Trophoblast cell (in vitro differentiated cells and primary cell): ENCODE measurements around the gene TBC1D22A.

Experiments used
- DNase-seq, 2 donors: peaks; one replicate each; pipeline ENCODE4 v3.0.0-alpha.2; 2016
- H2AFZ ChIP-seq: 2 replicates; pipeline ENCODE4 v1.6.1; 2013; ENCODE audit warnings: low read length, moderate library complexity, mild to moderate bottlenecking; ENCODE audit not compliant: insufficient read depth, poor library complexity
- H2AK5ac ChIP-seq: 2 replicates; pipeline ENCODE4 v1.6.1; 2013; ENCODE audit warnings: mild to moderate bottlenecking, low read length
- H2BK120ac ChIP-seq: 2 replicates; pipeline ENCODE4 v1.6.1; 2013; ENCODE audit warnings: low read length, mild to moderate bottlenecking, moderate library complexity; ENCODE audit not compliant: insufficient read depth, poor library complexity
- H2BK12ac ChIP-seq: 2 replicates; pipeline ENCODE4 v1.6.1; 2013; ENCODE audit warnings: mild to moderate bottlenecking, low read length, moderate library complexity
- H2BK5ac ChIP-seq: 2 replicates; pipeline ENCODE4 v1.6.1; 2013; ENCODE audit warnings: low read length, low read depth, moderate library complexity, mild to moderate bottlenecking; ENCODE audit not compliant: poor library complexity
- H3K14ac ChIP-seq: 2 replicates; pipeline ENCODE4 v1.6.1; 2013; ENCODE audit warnings: mild to moderate bottlenecking, low read length
- H3K18ac ChIP-seq: 2 replicates; pipeline ENCODE4 v1.6.1; 2013; ENCODE audit warnings: mild to moderate bottlenecking, low read length
- H3K23ac ChIP-seq: 2 replicates; pipeline ENCODE4 v1.6.1; 2013; ENCODE audit warnings: low read length
- H3K27ac ChIP-seq: 2 replicates; pipeline ENCODE4 v1.5.1; 2013; ENCODE audit warnings: low read depth, mild to moderate bottlenecking, inconsistent platforms, low read length, moderate library complexity
- H3K27me3 ChIP-seq: 2 replicates; pipeline ENCODE4 v1.6.1; 2013; ENCODE audit warnings: inconsistent platforms, mild to moderate bottlenecking, low read length, moderate library complexity; ENCODE audit not compliant: insufficient read depth
- H3K36me3 ChIP-seq, 2 experiments: 1 replicate in 1 of 2; 2 replicates in 1 of 2; pipeline ENCODE4 v1.6.1; 2013; ENCODE audit warnings: low read length in 2 of 2, mild to moderate bottlenecking in 2 of 2, moderate library complexity in 1 of 2; ENCODE audit not compliant: insufficient read depth in 2 of 2, control insufficient read depth in 1 of 2
- H3K4ac ChIP-seq: 2 replicates; pipeline ENCODE4 v1.6.1; 2013; ENCODE audit warnings: low read depth, mild to moderate bottlenecking, low read length, moderate library complexity
- H3K4me1 ChIP-seq, 2 experiments: 1 replicate in 1 of 2; 2 replicates in 1 of 2; pipeline ENCODE4 v1.6.1; 2013; ENCODE audit warnings: low read length in 2 of 2, mild to moderate bottlenecking in 2 of 2, moderate library complexity in 1 of 2; ENCODE audit not compliant: insufficient read depth in 2 of 2, control insufficient read depth in 1 of 2
- H3K4me2 ChIP-seq: 2 replicates; pipeline ENCODE4 v1.6.1; 2013; ENCODE audit warnings: inconsistent platforms, mild to moderate bottlenecking, low read length, moderate library complexity
- H3K4me3 ChIP-seq: 2 replicates; pipeline ENCODE4 v1.5.1; 2013; ENCODE audit warnings: mild to moderate bottlenecking, low read depth, low read length, inconsistent platforms
- H3K79me1 ChIP-seq: one replicate; pipeline ENCODE4 v1.6.1; 2013; ENCODE audit warnings: low read length
- H3K79me2 ChIP-seq: 2 replicates; pipeline ENCODE4 v1.6.1; 2013; ENCODE audit warnings: low read length, mild to moderate bottlenecking; ENCODE audit not compliant: control insufficient read depth, insufficient read depth, poor library complexity
- H3K9ac ChIP-seq: 2 replicates; pipeline ENCODE4 v1.6.1; 2013; ENCODE audit warnings: mild to moderate bottlenecking, low read length
- H3K9me3 ChIP-seq: 2 replicates; pipeline ENCODE4 v1.6.1; 2013; ENCODE audit warnings: low read depth, mild to moderate bottlenecking, control low read depth, inconsistent platforms, low read length; ENCODE audit not compliant: insufficient read depth
- H4K12ac ChIP-seq: 2 replicates; pipeline ENCODE4 v1.6.1; 2013; ENCODE audit warnings: low read depth, mild to moderate bottlenecking, low read length, moderate library complexity
- H4K8ac ChIP-seq: 2 replicates; pipeline ENCODE4 v1.6.1; 2013; ENCODE audit warnings: low read depth, mild to moderate bottlenecking, low read length, moderate library complexity
- H4K91ac ChIP-seq: one replicate; pipeline ENCODE4 v1.6.1; 2013; ENCODE audit warnings: low read depth, mild to moderate bottlenecking, low read length, moderate library complexity
- WGBS: extraction: QIAGEN DNeasy Blood & Tissue Kit; methylation state at CpG from one replicate; pipeline ENCODE4 v1.1.7; 2013; ENCODE audit warnings: missing lambda C conversion rate; ENCODE audit not compliant: insufficient read length, insufficient coverage; ENCODE audit errors: extremely low coverage; 5-methylcytosine and 5-hydroxymethylcytosine counted together

Gene TBC1D22A

DNA sequence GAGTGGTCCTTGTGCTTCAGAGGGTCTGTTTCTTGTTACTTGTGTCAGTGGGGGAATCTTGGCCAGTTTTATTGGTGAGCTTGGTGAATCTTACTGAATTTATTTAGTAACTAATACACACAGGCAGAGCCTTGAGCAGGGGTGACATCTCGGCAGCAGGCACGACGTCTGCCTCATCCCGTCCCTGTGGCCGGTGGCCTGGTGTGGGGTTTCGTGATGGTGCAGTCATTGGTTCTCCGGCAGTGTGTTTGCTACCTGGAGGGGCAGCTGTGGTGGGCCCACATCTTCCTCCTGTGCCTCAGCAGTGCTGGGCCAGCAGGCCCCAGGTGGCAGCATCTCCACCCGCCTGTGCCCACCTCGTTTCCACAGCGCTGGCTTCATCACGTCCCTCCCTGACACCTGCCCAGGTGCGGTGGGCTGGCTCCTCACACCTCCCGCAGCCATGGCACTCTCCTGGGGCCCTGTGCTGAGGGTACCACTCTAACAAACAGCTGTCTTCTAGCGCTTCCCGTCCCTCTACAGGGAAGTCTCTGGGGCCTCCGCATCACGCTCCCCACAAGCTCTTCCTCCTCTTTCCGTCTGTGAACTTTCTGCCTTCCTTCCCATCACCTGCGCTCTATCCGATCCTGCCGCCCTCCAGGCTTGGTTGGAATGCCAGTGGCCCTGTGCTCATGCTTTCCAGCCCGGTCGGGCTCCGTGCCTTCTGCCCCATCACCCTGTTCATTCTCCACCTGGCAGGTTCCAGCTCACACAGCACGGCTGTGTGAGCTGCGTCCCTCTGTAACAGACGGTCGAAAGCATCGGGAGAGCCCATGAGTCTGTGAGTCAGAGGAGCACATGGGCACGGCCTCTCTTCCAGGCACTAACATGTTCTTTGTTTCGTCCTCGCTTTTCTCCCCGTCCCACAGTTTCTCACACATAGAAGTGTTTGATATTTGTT lies 203.4 kb downstream of the TBC1D22A start:
- Histone ChIP-seq H2BK12ac (no peak overlapping the region), H2BK120ac (no peak overlapping the region), H4K8ac (no peak overlapping the region), H3K36me3 (no peaks in the 10 kb centered on the region), H3K27me3 (no peaks in the 10 kb centered on the region), H3K27ac (no peak overlapping the region), H3K4ac (no peak overlapping the region), H3K9ac (no peak overlapping the region), H2AK5ac (no peak overlapping the region), H4K91ac (no peak overlapping the region), H3K79me1 (no peaks in the 10 kb centered on the region), H3K4me1 (no peaks in the 10 kb centered on the region), H3K4me3 (no peak overlapping the region), H3K79me2 (no peaks in the 10 kb centered on the region), H2AFZ (no peak overlapping the region), H3K18ac (no peak overlapping the region), H2BK5ac (no peak overlapping the region), H3K14ac (no peak overlapping the region), H3K9me3 (no peaks in the 10 kb centered on the region), H3K4me2 (no peak overlapping the region), H3K23ac (no peak overlapping the region), H4K12ac (no peak overlapping the region)
- no CpG with 5 or more reads among the region's 33 CpGs for WGBS
- DNase-seq, result no peak

DNA sequence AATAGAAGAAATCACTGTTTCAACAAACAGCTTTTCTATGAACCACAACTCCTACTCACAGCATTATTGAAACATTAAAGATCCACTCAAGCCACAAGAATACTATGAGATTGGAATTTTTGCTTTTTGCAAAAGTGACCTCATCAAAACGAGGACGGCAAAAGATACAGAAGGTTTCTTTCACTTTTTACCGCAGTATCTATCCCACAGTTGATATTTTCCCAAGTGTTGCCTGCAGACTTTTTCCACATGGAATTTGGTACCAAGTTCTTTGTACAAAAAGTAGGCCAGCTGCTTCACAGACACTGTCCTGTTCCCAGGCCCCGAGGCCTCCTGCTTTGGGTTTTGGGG lies 204.0 kb downstream of the TBC1D22A start:
- no peak overlapping the region for H2AK5ac ChIP-seq
- no peaks in the 10 kb centered on the region for H3K9me3 ChIP-seq
- H3K4me3 ChIP-seq, result no peak overlapping the region
- no peak overlapping the region for H2BK5ac ChIP-seq
- H3K27ac ChIP-seq, result no peak overlapping the region
- WGBS, result no CpG with 5 or more reads among the region's 4 CpGs
- H3K18ac ChIP-seq, result no peak overlapping the region
- H3K9ac ChIP-seq, result no peak overlapping the region
- no peak overlapping the region for H2BK120ac ChIP-seq
- H4K91ac ChIP-seq, result no peak overlapping the region
- H2AFZ ChIP-seq, result no peak overlapping the region
- no peak overlapping the region for H4K8ac ChIP-seq
- no peaks in the 10 kb centered on the region for H3K27me3 ChIP-seq
- H3K79me1 ChIP-seq, result no peaks in the 10 kb centered on the region
- no peak overlapping the region for H3K14ac ChIP-seq
- no peak for DNase-seq
- H3K23ac ChIP-seq, result no peak overlapping the region
- no peaks in the 10 kb centered on the region for H3K4me1 ChIP-seq
- no peaks in the 10 kb centered on the region for H3K79me2 ChIP-seq
- no peaks in the 10 kb centered on the region for H3K36me3 ChIP-seq
- no peak overlapping the region for H3K4me2 ChIP-seq
- H4K12ac ChIP-seq, result no peak overlapping the region
- no peak overlapping the region for H2BK12ac ChIP-seq
- H3K4ac ChIP-seq, result no peak overlapping the region

DNA sequence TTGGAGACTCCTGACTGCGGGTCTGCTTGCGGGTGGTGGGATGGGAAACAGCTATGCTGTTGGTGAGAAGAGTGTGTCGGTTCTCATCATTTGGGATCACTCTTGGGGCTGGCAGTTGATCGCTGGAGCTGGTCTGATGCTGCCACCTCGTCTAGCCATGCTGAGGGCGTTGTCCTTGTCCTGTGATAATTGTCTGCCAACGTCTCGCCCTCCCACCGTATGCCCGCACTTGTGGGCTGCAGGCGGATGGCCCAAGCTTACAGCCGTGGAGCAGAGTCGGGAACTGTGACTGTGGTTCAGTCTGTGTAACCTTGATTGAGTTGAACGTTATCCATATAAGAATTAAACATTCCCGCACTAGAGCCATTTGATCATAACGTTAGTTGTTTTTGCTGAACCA lies 204.4 kb downstream of the TBC1D22A start:
- no peaks in the 10 kb centered on the region for H3K79me2 ChIP-seq
- no peak overlapping the region for H2BK120ac ChIP-seq
- no peak overlapping the region for H2BK12ac ChIP-seq
- no peak overlapping the region for H3K27ac ChIP-seq
- no peak for DNase-seq
- H3K79me1 ChIP-seq, result no peaks in the 10 kb centered on the region
- no peak overlapping the region for H3K4me3 ChIP-seq
- WGBS, result no CpG with 5 or more reads among the region's 16 CpGs
- H3K14ac ChIP-seq, result no peak overlapping the region
- no peak overlapping the region for H3K23ac ChIP-seq
- H3K4me1 ChIP-seq, result no peaks in the 10 kb centered on the region
- no peak overlapping the region for H4K91ac ChIP-seq
- no peak overlapping the region for H3K9ac ChIP-seq
- H3K18ac ChIP-seq, result no peak overlapping the region
- H2BK5ac ChIP-seq, result no peak overlapping the region
- H3K27me3 ChIP-seq, result no peaks in the 10 kb centered on the region
- no peak overlapping the region for H2AFZ ChIP-seq
- no peak overlapping the region for H3K4me2 ChIP-seq
- no peak overlapping the region for H2AK5ac ChIP-seq
- no peak overlapping the region for H4K8ac ChIP-seq
- no peak overlapping the region for H3K4ac ChIP-seq
- H3K36me3 ChIP-seq, result no peaks in the 10 kb centered on the region
- no peak overlapping the region for H4K12ac ChIP-seq
- no peaks in the 10 kb centered on the region for H3K9me3 ChIP-seq

DNA sequence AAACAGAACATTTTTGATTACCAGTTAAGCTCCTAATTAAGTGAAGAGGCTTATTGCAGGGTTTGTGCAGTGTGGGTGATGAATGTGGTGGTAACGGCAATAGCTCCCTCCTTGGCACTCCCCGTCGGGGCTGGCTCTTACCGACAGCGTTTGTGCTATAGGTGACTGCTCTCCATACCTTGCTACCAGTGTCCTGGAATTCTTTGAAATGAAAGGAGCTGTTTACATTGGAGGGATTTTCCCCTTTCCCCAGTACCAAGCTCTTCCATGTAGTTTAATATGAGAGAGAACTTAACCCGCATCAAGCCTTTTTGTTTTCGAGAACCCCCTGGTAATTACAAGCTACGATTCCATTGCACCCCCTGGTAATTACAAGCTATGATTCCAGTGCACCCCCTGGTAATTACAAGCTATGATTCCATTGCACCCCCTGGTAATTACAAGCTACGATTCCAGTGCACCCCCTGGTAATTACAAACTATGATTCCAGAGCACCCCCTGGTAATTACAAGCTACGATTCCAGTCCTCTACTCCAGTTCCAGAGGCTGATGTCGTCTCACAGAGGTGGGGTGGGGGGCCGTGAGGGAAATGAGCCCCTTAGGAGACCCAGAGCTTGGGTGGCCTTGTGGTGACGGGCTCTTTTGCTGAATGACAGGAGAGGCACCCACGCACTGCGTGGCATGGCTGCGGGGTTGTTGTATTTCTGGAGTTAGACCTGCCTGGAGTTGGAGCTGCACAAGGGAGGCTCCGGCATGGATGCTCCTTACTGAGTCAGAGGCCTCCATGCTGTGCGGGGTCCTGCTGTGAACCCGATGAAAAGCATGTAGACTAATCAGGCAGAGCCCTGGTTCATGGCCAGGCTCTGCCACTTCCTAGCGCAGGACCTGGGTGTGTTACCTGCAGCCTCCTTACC lies 205.3 kb downstream of the TBC1D22A start:
- Histone ChIP-seq H3K27me3 (no peaks in the 10 kb centered on the region), H2AFZ (no peak overlapping the region), H4K91ac (no peak overlapping the region), H3K4me1 (no peaks in the 10 kb centered on the region), H2BK5ac (no peak overlapping the region), H2AK5ac (no peak overlapping the region), H3K9ac (no peak overlapping the region), H3K23ac (no peak overlapping the region), H3K4ac (no peak overlapping the region), H3K4me2 (no peak overlapping the region), H2BK120ac (no peak overlapping the region), H3K9me3 (peaks cover 3% of the 10 kb centered on the region), H4K8ac (no peak overlapping the region), H3K79me2 (no peaks in the 10 kb centered on the region), H3K79me1 (no peaks in the 10 kb centered on the region), H4K12ac (no peak overlapping the region), H3K4me3 (no peak overlapping the region), H3K27ac (no peak overlapping the region), H3K18ac (no peak overlapping the region), H3K36me3 (no peaks in the 10 kb centered on the region), H3K14ac (no peak overlapping the region), H2BK12ac (no peak overlapping the region)
- DNase-seq, result no peak
- WGBS, result no CpG with 5 or more reads among the region's 20 CpGs
